Hepatic stellate cell (primary cell): ENCODE measurements around the gene DCTD.

Experiments used
- DNase-seq: peaks from one replicate; pipeline ENCODE4 v3.0.0; 2011; ENCODE audit warnings: low spot score

The DCTD gene

DNA sequence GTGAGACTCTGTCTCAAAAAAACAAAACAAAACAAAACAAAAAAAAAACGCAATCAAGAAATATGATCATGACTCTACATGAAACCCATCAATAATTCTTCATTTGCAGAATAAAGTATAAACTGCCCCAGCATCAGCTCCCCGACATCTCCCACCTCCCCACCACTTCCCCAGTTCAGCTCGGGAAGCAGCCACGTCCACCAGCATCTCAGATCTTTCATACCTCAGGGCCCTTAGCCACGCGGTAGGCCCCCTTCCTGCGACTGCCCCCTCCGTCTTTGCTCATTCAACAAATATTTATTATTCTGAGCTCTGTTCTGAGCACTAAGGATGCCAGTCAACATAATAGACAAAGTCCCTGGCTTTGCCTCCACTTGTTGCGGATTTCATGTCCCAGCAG lies 45.6 kb downstream of the DCTD start:
- DNase-seq: no peak

DNA sequence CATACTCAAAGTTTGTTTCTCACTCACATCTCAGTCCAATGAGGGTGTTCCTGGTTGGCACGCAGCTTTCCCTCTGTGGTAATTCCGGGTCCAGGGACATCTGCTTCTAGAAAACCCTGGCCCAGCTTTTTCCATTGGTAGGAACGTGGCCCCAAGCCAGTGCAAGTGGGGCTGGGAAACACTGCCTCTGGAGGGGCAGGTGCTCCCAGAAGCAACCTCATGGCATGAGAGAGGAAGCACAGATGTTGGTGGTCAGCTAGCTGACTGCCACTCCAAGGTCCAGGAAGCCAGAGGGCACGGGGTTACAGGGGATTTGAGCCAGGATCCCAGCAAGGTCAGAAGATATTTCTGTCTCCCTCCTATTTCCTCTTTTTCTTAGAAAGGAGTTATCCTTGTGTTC lies 47.5 kb downstream of the DCTD start:
- DNase-seq: no peak

DNA sequence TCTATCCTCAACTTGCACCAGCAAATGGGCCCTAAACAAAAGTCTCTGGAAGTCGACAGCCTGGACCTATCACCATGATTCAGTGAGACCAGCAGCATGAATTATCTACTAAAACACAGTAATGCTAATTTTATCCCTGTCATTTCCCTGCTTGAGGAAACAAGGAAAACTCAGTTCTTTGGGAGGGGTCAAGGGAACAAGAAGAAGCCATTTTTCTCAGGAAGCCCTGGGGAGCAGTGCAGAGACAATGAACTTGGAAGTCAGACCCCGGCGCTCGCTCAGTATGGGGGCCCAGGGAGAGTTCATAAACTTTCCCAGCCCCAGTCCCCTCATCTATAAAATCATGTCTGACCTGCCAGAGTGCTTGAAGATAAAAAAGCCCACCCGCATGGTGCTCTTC lies 50.4 kb downstream of the DCTD start:
- DNase-seq: no peak

DNA sequence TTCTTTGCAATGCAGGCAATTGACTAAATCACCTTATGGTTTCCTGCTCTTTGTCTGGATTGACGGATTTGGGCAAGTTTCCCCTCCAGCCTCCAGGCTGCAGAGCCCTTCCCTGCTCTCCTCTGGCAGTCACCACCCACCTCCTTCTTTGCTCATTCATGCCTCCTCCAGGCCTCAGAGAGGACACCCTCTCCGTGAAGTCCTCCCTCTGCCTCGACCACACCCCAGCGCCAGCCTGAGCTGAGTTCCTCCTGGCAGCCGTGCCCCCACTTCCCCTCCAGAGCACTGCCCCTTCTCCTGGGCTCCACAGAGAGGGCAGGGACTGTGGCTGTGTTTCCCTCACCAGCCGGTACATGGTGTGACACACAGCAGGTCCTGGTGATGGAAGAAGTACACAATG lies 53.7 kb downstream of the DCTD start:
- DNase-seq: no peak

DNA sequence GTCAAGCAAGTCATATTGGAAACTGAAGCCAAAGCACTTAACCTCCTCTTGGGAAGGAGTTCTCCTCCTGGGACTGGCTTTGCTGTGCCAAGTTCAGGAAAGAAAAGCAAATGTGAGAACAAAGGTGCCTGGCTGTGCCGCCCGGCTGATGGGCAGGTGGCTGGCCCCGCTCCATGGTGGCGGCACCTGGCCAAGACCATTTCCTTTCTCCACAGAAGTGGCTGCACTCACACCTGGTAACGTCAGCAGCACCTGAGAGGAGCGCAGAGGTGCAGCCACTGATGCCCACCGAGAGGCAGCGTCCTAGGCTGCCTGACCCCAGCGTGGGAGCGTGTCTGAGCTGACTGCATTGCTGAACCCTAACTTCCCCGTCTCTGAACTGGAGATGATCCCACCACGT lies 54.3 kb downstream of the DCTD start:
- no peak for DNase-seq

DNA sequence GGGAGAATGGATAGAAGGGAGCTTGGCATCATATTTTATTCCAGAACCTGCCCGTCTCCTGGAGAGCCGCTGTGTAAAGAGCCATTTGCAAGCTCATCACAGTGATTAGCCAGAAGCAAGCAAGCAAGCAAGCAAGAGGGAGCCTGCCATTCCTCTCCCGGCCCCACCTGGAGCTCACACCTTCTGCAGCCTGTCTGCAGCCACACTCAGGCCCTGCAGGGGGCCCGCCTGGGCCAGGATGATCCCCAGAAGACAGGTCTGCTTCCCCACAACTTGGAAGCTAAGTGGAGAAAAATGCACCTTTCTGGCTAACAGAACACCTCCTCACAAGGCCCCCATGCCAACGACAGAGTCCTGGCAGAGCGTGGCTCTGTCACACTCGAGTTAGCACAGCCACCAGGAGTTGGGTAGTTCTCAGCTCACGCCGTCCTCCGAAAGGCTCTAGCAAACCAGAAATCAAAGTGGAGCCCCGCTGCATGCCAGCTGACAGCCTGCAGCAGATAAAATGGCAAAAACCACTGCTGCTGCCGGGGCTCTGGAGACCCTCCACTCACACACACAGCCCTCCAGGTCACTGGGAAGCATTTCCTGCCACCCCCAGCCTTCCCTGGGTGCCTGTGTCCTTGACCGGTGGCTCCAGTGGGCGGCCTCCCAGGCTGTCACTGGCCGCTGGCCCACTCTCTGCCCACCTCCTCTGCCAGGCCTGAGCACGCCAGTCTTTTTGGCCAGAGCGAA lies 54.9 kb downstream of the DCTD start:
- no peak for DNase-seq

DNA sequence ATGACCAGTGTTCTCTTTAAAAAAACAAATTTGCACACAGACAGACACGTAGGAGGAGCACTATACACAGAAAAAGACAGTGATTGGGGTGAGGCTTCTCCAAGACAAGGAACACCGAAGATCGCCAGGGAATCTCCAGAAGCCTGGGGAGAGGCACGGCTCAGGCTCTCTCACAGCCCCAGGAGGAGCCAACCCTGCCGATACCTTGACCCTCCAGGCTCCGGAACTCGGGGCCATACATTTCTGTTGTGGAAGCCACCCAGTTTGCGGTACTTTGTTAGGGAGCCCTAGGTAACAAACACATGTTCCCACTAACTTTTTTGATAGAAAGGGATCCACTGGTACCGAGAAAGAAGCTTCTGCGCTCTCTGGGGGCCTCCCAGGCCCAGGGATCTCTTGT lies 55.8 kb downstream of the DCTD start:
- no peak for DNase-seq

DNA sequence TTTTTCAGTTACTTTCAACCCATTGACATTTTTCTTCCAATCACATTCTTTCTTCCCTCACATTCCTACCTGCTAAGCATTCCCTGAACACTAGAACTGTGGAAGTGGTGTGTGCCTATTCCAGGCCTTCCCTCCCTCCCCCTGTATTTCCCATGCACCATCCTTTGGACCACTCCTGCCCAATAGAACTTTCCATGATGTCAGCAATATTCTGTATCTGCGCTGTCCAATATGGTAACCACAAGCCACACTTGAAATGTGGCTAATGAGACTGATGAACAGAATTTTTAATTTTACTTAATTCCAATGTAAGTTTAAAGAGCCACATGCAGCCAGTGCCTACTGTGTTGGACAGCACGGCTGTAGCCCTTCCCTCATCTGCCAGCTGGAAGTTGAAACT lies 57.5 kb downstream of the DCTD start:
- DNase-seq: no peak

DNA sequence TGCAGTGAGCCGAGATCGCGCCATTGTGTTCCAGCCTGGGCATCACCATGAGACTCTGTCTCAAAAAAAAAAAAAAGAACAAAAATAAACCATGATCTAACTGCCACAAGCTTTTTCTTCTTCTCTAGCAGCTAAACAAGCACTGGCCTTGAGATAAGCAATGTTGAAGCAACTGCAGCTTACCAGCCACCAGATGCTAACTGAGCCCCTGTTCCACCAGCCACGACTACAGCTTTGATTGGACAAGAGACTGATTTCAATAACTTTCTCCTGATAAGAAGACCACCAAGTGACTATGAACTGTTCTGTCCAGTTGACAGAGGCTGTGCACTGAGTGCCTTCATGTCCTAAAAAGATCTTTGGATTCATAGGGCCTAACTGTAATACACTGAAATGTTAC lies 58.5 kb downstream of the DCTD start:
- DNase-seq: no peak

DNA sequence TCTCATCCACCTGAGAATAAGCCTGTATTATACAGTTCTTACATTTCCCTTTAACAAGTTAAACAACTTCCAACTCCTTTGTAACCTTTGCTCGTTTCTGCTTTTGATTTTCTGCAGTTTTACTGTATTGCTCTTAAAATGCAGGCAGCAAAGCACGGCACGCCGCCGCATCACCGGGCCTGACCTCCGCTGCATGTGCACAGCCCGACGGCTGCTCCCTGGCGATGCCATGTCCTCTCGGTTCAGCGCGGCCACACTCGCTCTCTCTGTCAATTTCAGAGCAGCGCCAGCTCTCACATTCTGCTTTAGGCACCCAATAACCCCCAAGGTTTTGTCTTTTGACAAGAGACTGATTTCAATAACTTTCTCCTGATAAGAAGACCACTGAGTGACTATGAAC lies 60.3 kb downstream of the DCTD start:
- DNase-seq: no peak

DNA sequence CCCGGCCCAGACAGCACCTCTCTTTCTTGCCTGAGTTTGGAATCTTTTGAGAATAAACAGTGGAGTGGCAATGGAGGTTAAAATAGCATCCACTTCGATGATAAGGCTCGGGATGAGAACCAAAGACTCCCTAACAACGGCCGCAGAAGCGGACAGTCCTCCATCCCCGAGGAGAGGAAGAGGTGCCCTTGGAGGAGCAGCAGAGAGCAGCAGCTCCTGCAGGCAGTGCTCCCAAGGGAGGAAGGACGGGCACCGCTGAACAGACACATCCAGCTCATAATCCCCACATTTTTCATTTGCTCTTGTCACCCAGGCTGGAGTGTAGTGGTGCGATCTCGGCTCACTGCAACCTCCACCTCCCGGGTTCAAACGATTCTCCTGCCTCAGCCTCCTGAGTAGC lies 61.3 kb downstream of the DCTD start:
- no peak for DNase-seq

DNA sequence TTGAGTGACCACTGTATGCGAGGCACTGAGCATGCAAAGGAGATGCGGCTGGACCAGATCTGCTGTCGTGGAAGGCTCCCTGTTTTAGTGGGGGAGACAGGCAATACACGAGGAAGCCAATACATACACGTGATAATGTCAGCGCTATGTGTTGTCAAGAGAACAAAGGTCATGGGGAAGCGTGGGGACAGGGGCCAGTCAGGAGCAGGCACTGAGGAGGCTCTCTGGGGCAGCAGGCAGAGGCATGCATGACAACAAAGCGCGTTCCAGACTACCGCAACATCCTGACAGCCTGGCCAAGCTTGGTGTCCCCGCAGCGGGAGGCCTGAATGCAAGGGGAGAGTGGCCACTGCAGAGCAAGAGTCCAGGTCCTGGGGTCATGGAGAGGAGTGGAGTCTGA lies 61.9 kb downstream of the DCTD start:
- no peak for DNase-seq

DNA sequence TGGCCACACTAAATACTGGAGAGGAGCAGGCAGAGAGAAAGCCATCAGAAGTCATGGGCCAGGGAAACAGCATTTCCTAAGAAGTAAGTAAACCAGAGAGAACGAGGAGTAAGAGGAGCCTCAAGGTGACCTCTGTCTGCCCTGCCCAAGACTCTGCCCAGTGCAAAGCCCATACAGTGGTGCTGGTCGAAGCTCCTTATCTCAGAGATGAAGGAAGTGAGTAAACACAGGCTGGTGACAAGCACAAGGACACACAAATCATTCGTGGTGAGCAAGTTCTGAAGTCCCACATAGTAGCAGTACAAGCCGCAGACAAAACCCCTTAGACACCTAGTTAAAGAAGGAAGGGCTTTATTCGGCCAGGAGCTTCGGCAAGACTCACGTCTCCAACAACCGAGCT lies 62.7 kb downstream of the DCTD start:
- no peak for DNase-seq

DNA sequence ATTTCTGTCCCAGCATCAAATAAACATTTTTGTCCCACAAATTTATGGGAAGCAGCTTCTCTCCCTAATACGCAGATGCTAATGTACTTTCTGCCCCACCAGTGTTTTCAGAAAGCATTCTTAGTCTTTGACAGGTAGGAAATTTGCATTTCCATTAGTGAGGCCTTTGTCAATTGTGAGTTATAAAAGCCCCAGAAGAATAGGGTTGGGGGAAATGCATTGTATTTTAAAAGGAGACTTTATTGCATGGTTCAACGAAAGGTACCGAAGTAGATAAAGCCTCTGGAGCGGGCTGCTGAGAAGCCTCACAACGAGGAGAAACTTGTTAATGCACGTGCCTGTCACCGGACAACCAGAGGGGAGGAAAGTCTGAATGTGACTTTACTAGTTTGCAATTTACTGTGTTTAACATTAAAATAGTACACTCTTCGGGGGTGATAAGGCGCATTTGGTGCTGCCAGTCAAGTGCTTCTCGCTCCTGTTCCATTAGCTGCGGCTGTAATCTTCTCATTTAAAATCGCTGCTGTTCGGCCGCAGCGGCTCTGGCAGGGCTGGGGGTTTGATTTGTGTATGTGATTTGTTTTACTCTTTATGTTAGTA lies 63.4 kb downstream of the DCTD start:
- DNase-seq: no peak

DNA sequence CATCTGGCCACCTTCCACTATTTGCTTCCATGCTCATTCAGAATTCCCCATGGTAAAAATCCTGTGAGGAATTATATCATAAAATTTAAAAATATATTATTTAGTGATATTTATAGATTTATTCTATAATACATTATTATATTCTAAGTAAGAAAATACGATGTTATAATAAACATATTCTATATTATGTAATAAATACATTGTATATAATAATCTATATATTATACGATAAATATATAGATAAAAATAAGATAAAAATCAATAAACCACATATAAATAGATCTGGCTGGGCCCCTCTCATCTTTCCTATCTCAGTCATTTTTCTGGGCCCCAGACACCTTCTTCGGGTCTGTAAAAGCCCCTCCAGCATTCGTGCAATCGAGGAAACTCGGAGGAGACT lies 68.5 kb downstream of the DCTD start:
- no peak for DNase-seq

DNA sequence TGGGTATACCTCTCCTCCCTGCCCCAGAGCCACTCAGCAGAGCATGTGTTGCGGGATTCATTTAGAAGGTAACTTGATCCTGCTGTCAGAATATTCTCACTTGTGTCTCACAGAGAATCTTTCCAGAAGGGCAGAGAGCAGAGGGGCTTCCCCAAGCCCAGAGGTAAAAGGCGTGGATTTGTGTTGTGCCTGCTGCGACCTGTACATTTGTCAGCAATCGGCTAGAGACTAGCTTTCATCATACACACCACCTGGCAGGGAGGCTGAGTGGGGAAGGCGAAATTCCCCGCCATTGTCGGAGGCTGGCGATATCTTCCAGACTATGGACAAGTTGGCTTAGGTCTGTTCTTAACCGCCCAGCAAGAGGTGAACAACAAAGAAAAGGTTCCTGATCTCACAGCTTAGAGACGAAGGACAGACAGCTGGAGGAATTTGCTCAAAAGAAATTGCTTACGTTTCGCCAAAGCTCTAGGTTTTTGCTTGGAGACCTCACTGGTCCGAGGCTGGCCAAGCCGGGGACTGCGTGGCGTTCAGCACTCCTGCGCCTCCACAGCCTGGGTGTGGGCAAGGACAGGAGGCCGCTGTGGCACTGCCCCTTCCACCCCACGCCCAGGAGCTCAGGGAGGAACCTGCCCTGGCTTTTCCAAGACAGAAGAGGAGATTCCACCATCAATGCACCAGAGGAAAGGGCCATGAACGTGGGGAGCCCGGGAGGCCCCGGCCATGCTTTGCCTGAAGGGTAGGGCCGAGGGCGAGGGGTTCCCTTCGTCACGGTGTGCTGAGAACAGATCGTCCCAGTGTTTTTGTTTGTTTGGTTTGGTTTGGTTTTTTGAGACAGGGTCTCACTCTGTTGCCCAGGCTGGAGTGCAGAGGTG lies 69.4 kb downstream of the DCTD start:
- no peak for DNase-seq

DNA sequence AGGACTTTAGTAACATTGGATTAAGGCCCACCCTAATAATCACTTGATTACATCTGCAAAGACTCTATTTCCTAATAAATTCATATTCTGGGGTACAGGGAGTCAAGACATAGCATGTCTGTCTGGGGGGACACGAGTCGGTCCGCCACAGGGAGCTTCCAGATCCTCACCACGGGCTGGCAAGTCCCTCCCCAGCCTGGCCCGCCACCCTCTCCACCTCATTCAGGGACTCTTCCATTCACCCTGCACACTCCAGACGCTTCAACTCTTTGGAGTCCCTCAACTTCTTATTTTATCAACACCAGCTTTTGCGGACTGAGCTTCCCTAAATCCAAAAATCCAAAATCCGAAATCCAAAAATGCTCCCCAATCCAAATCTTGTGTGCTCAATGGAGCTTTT lies 71.2 kb downstream of the DCTD start:
- no peak for DNase-seq

DNA sequence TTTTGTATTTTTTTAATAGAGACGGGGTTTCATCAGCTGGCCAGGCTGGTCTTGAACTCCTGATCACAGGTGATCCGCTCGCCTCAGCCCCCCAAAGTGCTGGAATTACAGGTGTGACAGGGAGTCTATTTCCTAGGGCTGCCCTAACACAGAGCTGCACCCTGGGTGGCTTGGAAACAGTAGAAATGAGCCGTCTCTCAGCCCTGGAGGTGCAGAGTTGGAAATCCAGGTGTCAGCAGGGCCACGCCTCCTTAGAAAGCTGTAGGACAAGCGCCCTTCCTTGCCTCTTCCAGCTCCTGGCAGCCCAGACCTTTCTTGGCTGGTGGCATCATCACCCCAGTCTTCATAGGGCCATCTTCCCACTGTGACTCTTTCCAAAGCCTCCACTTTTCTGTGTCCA lies 71.6 kb downstream of the DCTD start:
- no peak for DNase-seq

DNA sequence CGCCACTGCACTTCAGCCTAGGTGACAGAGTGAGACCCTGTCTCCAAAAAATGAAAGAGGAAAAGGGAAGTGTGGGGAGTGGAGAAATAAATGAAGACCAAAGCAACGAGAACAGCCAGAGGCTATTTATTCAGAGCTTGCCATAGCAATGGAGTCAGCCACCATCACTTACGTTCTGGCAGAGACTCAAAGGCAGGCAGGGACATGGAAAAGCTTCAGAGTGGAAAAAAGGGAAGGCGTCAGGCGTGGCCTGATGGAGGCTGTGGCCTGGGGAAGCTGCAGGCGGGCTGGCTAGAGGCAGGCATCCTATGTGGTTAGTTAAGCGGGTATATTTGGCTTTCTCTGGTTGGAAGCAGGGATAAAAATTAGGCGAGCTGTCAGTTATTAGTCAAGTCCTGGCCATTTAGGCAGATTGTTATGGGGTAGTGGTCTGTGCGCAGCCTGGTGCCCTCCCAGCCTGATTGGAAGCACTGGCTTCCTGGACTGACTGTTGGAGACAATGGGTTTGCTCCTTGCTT lies 73.3 kb downstream of the DCTD start:
- no peak for DNase-seq

DNA sequence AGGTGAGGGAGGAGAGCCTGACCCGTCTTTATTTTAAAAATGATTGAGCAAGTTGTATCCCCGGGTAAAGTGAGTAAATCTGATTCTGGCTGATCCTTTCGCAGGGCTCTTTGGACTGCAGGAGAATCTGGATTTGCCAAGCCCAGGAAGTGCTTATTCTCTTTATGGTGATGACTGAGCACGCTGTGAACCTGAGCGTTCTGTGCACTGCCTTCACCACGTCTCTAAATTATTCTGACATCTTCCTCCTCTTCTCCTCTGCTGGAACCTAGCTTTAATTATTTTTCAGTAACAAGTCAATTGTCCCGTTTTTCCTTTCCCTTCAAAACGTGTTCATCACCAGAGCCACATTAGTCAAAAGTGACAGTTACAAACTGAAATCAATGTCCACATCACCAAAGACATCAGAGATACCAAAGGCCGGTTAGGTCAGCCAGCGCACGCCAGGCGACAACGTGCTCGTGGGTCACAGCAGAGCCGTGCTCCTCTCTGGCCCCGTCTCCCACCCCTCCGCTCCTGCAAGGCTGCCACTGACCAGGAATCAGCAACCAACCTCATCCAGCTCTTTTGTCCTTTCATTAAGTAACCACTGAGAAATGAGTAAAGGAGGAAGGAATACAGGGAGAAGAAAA lies 74.3 kb downstream of the DCTD start:
- DNase-seq: no peak

DNA sequence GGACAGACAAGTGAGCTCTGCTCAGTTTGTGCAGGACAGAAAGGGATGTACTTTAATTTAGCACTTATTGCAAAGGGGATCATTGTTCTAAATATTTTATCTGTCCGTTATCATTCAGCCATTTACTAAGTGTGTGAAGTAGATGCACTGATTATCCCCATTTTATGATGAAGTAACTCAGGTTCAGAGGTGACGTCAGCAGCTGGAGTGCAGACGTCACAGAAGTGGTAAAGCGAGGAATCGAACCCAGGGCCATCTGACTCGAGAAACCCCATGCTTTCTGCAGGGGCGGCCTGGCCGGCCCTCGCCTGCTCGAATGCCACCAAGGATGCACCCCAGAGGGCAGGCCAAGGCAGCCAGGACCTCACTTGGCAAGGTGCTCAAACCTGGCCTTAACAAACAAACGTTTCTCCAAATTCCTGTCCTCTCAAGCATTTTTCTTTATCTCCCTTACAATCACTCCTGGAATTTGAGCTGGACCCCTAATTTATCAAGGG lies 75.0 kb downstream of the DCTD start:
- DNase-seq: no peak

DNA sequence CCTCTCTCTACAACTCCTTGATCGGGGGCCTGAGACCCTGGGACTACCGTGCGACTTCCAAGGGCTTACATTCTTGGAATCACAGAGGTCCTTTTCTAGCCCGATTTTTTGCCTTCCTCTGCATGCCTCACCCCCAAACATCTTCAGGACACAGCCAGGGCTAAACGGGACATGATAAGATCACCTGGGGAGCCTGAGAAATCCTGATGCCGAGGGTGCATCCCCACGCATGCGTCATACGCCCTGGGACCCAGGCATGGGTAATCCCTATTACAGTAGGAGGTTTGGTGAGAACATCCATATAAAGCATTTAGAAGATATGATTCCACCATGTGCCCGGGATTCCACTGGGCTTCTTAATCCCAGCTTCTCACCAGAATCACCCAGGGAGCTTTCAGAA lies 77.1 kb downstream of the DCTD start:
- no peak for DNase-seq
